GM19239 (cell line): ENCODE measurements around the gene SP8.
A peak's percentile ranks its signal among the peaks of the same experiment; 100 is the strongest.
"Not testable (repeated sequence)": the region's sequence is repeated elsewhere in the genome, so short reads cannot be mapped to it uniquely, and the experiment has no call there.

Experiments used
- DNase-seq: peaks from one replicate; pipeline ENCODE4 v3.0.0; 2011; ENCODE audit warnings: low spot score; ENCODE audit not compliant: insufficient read length
- FAIRE-seq: peaks from 2 replicates; lab custom pipeline; 2011; peaks lifted over from hg19 to GRCh38; lab: Jason Lieb, UNC

SP8 gene

GRCh38 chr7:20786779-20787659 lies at the start of gene SP8:
Gene SP8 (minus strand): TSS chr7:20786886. CDS start chr7:20786798, 88 bp downstream.
- DNase-seq = peak; percentile 15
- FAIRE-seq = no peak

GRCh38 chr7:20836424-20836823 lies 49.7 kb upstream of the SP8 start:
- DNase-seq, FAIRE-seq: not testable (repeated sequence)

- no peak for DNase-seq
- no peak for FAIRE-seq
These were observed 48.5 kb upstream of the SP8 start for GRCh38 chr7:20835111-20835750.

GRCh38 chr7:20834656-20835055 lies 48.0 kb upstream of the SP8 start:
- FAIRE-seq = no peak
- DNase-seq = no peak

GRCh38 chr7:20831956-20832355 lies 45.3 kb upstream of the SP8 start:
- FAIRE-seq (no peak), DNase-seq (no peak)

GRCh38 chr7:20831451-20831850 lies 44.8 kb upstream of the SP8 start:
- no peak for FAIRE-seq
- no peak for DNase-seq

GRCh38 chr7:20828947-20829346 lies 42.3 kb upstream of the SP8 start:
- FAIRE-seq (peak; percentile 11), DNase-seq (no peak)

- FAIRE-seq (no peak), DNase-seq (no peak)
These were observed 40.5 kb upstream of the SP8 start for GRCh38 chr7:20827172-20827571.

GRCh38 chr7:20826243-20826642 lies 39.6 kb upstream of the SP8 start:
- no peak for DNase-seq
- no peak for FAIRE-seq

- FAIRE-seq (no peak), DNase-seq (no peak)
These were observed 38.9 kb upstream of the SP8 start for GRCh38 chr7:20825555-20825954.

GRCh38 chr7:20821390-20821789 lies 34.7 kb upstream of the SP8 start:
- DNase-seq, FAIRE-seq: not testable (repeated sequence)

- DNase-seq (no peak), FAIRE-seq (no peak)
These were observed 29.8 kb upstream of the SP8 start for GRCh38 chr7:20816372-20816959.

GRCh38 chr7:20804345-20804744 lies 17.7 kb upstream of the SP8 start:
- FAIRE-seq = no peak
- no peak for DNase-seq

- FAIRE-seq = peak; percentile 37
- no peak for DNase-seq
These were observed 13.1 kb upstream of the SP8 start for GRCh38 chr7:20799566-20800366.

GRCh38 chr7:20798694-20799121 lies 12.0 kb upstream of the SP8 start:
- FAIRE-seq = no peak
- no peak for DNase-seq

GRCh38 chr7:20798081-20798693 lies 11.5 kb upstream of the SP8 start:
- DNase-seq = peak; percentile 78
- FAIRE-seq = no peak

GRCh38 chr7:20797462-20798080 lies 10.9 kb upstream of the SP8 start:
- FAIRE-seq = peak; percentile 76
- DNase-seq = peak; percentile 68

- FAIRE-seq (no peak), DNase-seq (no peak)
These were observed 10.4 kb upstream of the SP8 start for GRCh38 chr7:20797042-20797461.

- DNase-seq (no peak), FAIRE-seq (no peak)
These were observed 9.8 kb upstream of the SP8 start for GRCh38 chr7:20796500-20796899.
